Neuronal stem cell (in vitro differentiated cells): ENCODE results near the gene TTF2.

Experiments
- DNase-seq: peaks from one replicate; pipeline ENCODE4 v3.0.0-alpha.2; 2013; ENCODE audit warnings: low spot score
- H2AFZ ChIP-seq: one replicate; pipeline ENCODE4 v1.6.1; 2013; ENCODE audit warnings: mild to moderate bottlenecking, low read length, inconsistent platforms
- H2AK5ac ChIP-seq: 2 replicates; pipeline ENCODE4 v1.6.1; 2013; ENCODE audit warnings: low read depth, mild to moderate bottlenecking, inconsistent platforms, low read length, moderate library complexity, mixed read lengths
- H2BK120ac ChIP-seq: 2 replicates; pipeline ENCODE4 v1.6.1; 2013; ENCODE audit warnings: low read depth, mild to moderate bottlenecking, inconsistent platforms, low read length, moderate library complexity, mixed read lengths
- H2BK12ac ChIP-seq: one replicate; pipeline ENCODE4 v1.6.1; 2013; ENCODE audit warnings: low read length, inconsistent platforms
- H2BK15ac ChIP-seq: 2 replicates; pipeline ENCODE4 v1.6.1; 2013; ENCODE audit warnings: mild to moderate bottlenecking, low read length, inconsistent platforms, mixed read lengths
- H2BK5ac ChIP-seq: one replicate; pipeline ENCODE4 v1.6.1; 2013; ENCODE audit warnings: inconsistent platforms, mild to moderate bottlenecking, low read length, moderate library complexity
- H3K14ac ChIP-seq: one replicate; pipeline ENCODE4 v1.6.1; 2013; ENCODE audit warnings: low read length, inconsistent platforms
- H3K18ac ChIP-seq: 2 replicates; pipeline ENCODE4 v1.6.1; 2013; ENCODE audit warnings: low read length, inconsistent platforms
- H3K23ac ChIP-seq: 2 replicates; pipeline ENCODE4 v1.6.1; 2013; ENCODE audit warnings: low read depth, mild to moderate bottlenecking, mixed read lengths, low read length, inconsistent platforms; ENCODE audit not compliant: poor library complexity
- H3K27ac ChIP-seq: replicated peaks from 3 replicates; pipeline ENCODE4 v1.5.1; 2013; ENCODE audit warnings: low read length, inconsistent platforms
- H3K27me3 ChIP-seq, 3 experiments: 2 replicates each; pipeline ENCODE4 v1.6.1; 2013; ENCODE audit warnings: low read length in 3 of 3, mild to moderate bottlenecking in 2 of 3, inconsistent platforms in 1 of 3, low read depth in 1 of 3, mixed read lengths in 1 of 3, moderate library complexity in 1 of 3; ENCODE audit not compliant: control insufficient read depth in 3 of 3, insufficient read depth in 3 of 3
- H3K36me3 ChIP-seq, 2 donors: replicated peaks in 1 of 2; 2 replicates each; pipeline ENCODE4 v1.6.1; 2013; ENCODE audit warnings: low read length in 2 of 2; ENCODE audit not compliant: control insufficient read depth in 2 of 2, insufficient read depth in 2 of 2
- H3K4ac ChIP-seq: 2 replicates; pipeline ENCODE4 v1.6.1; 2013; ENCODE audit warnings: inconsistent platforms, mild to moderate bottlenecking, low read length, moderate library complexity
- H3K4me1 ChIP-seq, 2 donors: 1 replicate in 1 of 2; 2 replicates in 1 of 2; pipeline ENCODE4 v1.6.1; 2013; ENCODE audit warnings: low read length in 2 of 2, low read depth in 1 of 2; ENCODE audit not compliant: control insufficient read depth in 2 of 2, insufficient read depth in 1 of 2
- H3K4me2 ChIP-seq: one replicate; pipeline ENCODE4 v1.6.1; 2013; ENCODE audit warnings: mild to moderate bottlenecking, low read length, inconsistent platforms; ENCODE audit not compliant: insufficient read depth, poor library complexity, severe bottlenecking
- H3K4me3 ChIP-seq, 2 donors: 2 replicates each; pipeline ENCODE4 v1.5.1; 2013; ENCODE audit warnings: low read length in 2 of 2, mild to moderate bottlenecking in 2 of 2, inconsistent platforms in 1 of 2, moderate library complexity in 1 of 2
- H3K79me1 ChIP-seq: one replicate; pipeline ENCODE4 v1.6.1; 2013; ENCODE audit warnings: low read depth, mild to moderate bottlenecking, inconsistent platforms, low read length, moderate library complexity
- H3K9ac ChIP-seq: one replicate; pipeline ENCODE4 v1.6.1; 2013; ENCODE audit warnings: mild to moderate bottlenecking, low read depth, low read length, inconsistent platforms; ENCODE audit not compliant: poor library complexity
- H3K9me3 ChIP-seq, 2 donors: replicated peaks in 1 of 2; 2 replicates each; pipeline versions ENCODE3 to v1.6.1; 2013; ENCODE audit warnings: low read length in 2 of 2, mild to moderate bottlenecking in 2 of 2, inconsistent platforms in 1 of 2, low read depth in 1 of 2, mixed read lengths in 1 of 2, moderate library complexity in 1 of 2; ENCODE audit not compliant: control insufficient read depth in 2 of 2, insufficient read depth in 1 of 2
- H4K8ac ChIP-seq: one replicate; pipeline ENCODE4 v1.6.1; 2013; ENCODE audit warnings: low read depth, mild to moderate bottlenecking, inconsistent platforms, low read length, moderate library complexity
- H4K91ac ChIP-seq: one replicate; pipeline ENCODE4 v1.6.1; 2013; ENCODE audit warnings: low read length, low read depth, mild to moderate bottlenecking, inconsistent platforms; ENCODE audit not compliant: poor library complexity
- WGBS, 2 donors: extraction: QIAGEN DNeasy Blood & Tissue Kit; methylation state at CpG; one replicate each; pipeline ENCODE4 v1.1.7; 2013; ENCODE audit warnings: missing lambda C conversion rate in 2 of 2, mixed read lengths in 1 of 2; ENCODE audit not compliant: insufficient read length in 2 of 2, insufficient replicate concordance in 1 of 2; ENCODE audit errors: extremely low coverage in 2 of 2; 5-methylcytosine and 5-hydroxymethylcytosine counted together

The TTF2 gene

GRCh38 chr1:117123274-117123673, 63.1 kb downstream of the TTF2 start:
- H2BK15ac ChIP-seq = no peak overlapping the region
- no CpG with 5 or more reads among the region's 2 CpGs for WGBS, 2 donors
- no peak overlapping the region for H3K9ac ChIP-seq
- H3K4me3 ChIP-seq = no peak overlapping the region
- H3K18ac ChIP-seq = no peak overlapping the region
- peaks cover 6 to 13% of the 10 kb centered on the region in 2 donors for H3K4me1 ChIP-seq
- no peaks in the 10 kb centered on the region for H3K27me3 ChIP-seq
- no peak overlapping the region for H2AFZ ChIP-seq
- H2BK12ac ChIP-seq = no peak overlapping the region
- no peak overlapping the region for H4K91ac ChIP-seq
- H3K9me3 ChIP-seq = no peaks in the 10 kb centered on the region
- peaks cover 2 to 7% of the 10 kb centered on the region in 2 donors for H3K36me3 ChIP-seq
- no peak overlapping the region for H4K8ac ChIP-seq
- no peak overlapping the region for H3K4me2 ChIP-seq
- H2BK5ac ChIP-seq = no peak overlapping the region
- H3K4ac ChIP-seq = no peak overlapping the region
- H3K23ac ChIP-seq = no peak overlapping the region
- no peak overlapping the region for H2BK120ac ChIP-seq
- no peak overlapping the region for H3K27ac ChIP-seq
- H2AK5ac ChIP-seq = no peak overlapping the region
- no peak overlapping the region for H3K14ac ChIP-seq
- no peak for DNase-seq
- no peaks in the 10 kb centered on the region for H3K79me1 ChIP-seq

GRCh38 chr1:117124661-117125060, 64.5 kb downstream of the TTF2 start:
- Histone ChIP-seq H3K4ac (no peak overlapping the region), H3K23ac (no peak overlapping the region), H4K8ac (no peak overlapping the region), H3K27me3 (no peaks in the 10 kb centered on the region), H2BK5ac (no peak overlapping the region), H3K4me1 (peaks cover 6 to 13% of the 10 kb centered on the region in 2 donors), H3K14ac (no peak overlapping the region), H2AK5ac (no peak overlapping the region), H3K79me1 (no peaks in the 10 kb centered on the region), H3K4me2 (no peak overlapping the region), H3K9ac (no peak overlapping the region), H3K36me3 (no peaks in the 10 kb centered on the region), H3K27ac (no peak overlapping the region), H3K4me3 (no peak overlapping the region), H2BK15ac (no peak overlapping the region), H2AFZ (no peak overlapping the region), H2BK12ac (no peak overlapping the region), H3K9me3 (no peaks in the 10 kb centered on the region), H2BK120ac (no peak overlapping the region), H3K18ac (no peak overlapping the region), H4K91ac (no peak overlapping the region)
- DNase-seq = no peak
- no CpG with 5 or more reads among the region's 1 CpG for WGBS, 2 donors

- Histone ChIP-seq H3K4me2 (no peak overlapping the region), H2AFZ (peak overlapping the region; percentile 84), H3K4me3 (no peak overlapping the region), H2AK5ac (no peak overlapping the region), H3K36me3 (no peaks in the 10 kb centered on the region), H2BK12ac (no peak overlapping the region), H3K18ac (no peak overlapping the region), H3K4me1 (peaks cover 0 to 4% of the 10 kb centered on the region in 2 donors), H3K79me1 (no peaks in the 10 kb centered on the region), H3K14ac (no peak overlapping the region), H3K27me3 (no peaks in the 10 kb centered on the region), H3K4ac (no peak overlapping the region), H3K9me3 (no peaks in the 10 kb centered on the region), H3K27ac (no peak overlapping the region), H2BK120ac (no peak overlapping the region), H4K8ac (no peak overlapping the region), H3K9ac (no peak overlapping the region), H2BK5ac (no peak overlapping the region), H2BK15ac (no peak overlapping the region), H4K91ac (no peak overlapping the region), H3K23ac (no peak overlapping the region)
- no peak for DNase-seq
Measured at GRCh38 chr1:117127795-117128194, 67.7 kb downstream of the TTF2 start.

GRCh38 chr1:117128323-117129079, 68.4 kb downstream of the TTF2 start:
- Histone ChIP-seq H3K9ac (no peak overlapping the region), H3K27ac (peak overlapping the region; percentile 17)
- no peak for DNase-seq

More at GRCh38 chr1:117128323-117129079, 68.4 kb downstream of the TTF2 start:
- Histone ChIP-seq H2BK12ac (no peak overlapping the region), H3K4me1 (peaks cover 0 to 4% of the 10 kb centered on the region in 2 donors), H2AFZ (peak overlapping the region; percentile 84), H2BK5ac (no peak overlapping the region), H3K4ac (no peak overlapping the region), H3K27me3 (no peaks in the 10 kb centered on the region), H2AK5ac (no peak overlapping the region), H3K18ac (no peak overlapping the region), H3K9me3 (no peaks in the 10 kb centered on the region), H4K8ac (no peak overlapping the region), H4K91ac (no peak overlapping the region), H3K4me3 (no peak overlapping the region), H2BK120ac (no peak overlapping the region), H3K14ac (no peak overlapping the region), H3K79me1 (no peaks in the 10 kb centered on the region), H2BK15ac (no peak overlapping the region), H3K36me3 (no peaks in the 10 kb centered on the region), H3K23ac (no peak overlapping the region), H3K4me2 (no peak overlapping the region)
- no CpG with 5 or more reads among the region's 5 CpGs for WGBS, 2 donors
